Metanephros (tissue), 1 donor: ENCODE results near the gene PCIF1. TPM values are rescaled to one million over a fixed set of nuclear protein-coding genes. Genes with fewer than 3 reads are reported as not detected.

Experiments
- total RNA-seq: library from RNA; depleted of rRNA; stranded (reverse); fragments of >200 nt; gene quantifications from one replicate; pipeline ENCODE4 v1.2.3, GENCODE V29; 2014

The PCIF1 gene
- 33.2 TPM for total RNA-seq

GRCh38 chr20:45934586-45935415 lies at the start of gene PCIF1:
TSS of gene PCIF1 (plus strand) at chr20:45934683. CDS start at chr20:45939000, 4,317 bp downstream.

GRCh38 chr20:45887346-45887715 lies 47.2 kb upstream of the PCIF1 start, which contains the start of gene SPATA25:
TSS of gene SPATA25 (minus strand) at chr20:45887622. CDS start at chr20:45887590, 32 bp downstream.

GRCh38 chr20:45890985-45891983 lies 43.2 kb upstream of the PCIF1 start, which contains the start of the genes CTSA and NEURL2:
TSS of gene CTSA (plus strand) at chr20:45891335. CDS start at chr20:45891569, 234 bp downstream.
TSS of gene NEURL2 (minus strand) at chr20:45891208. CDS start at chr20:45890991, 217 bp downstream.

GRCh38 chr20:45911486-45912343 lies 22.8 kb upstream of the PCIF1 start, which contains the start of gene PLTP:
TSS of gene PLTP (minus strand) at chr20:45912155. CDS start at chr20:45911452, 703 bp downstream.

GRCh38 chr20:45971675-45972499 lies 37.4 kb downstream of the PCIF1 start, which contains the start of gene ZNF335:
TSS of gene ZNF335 (minus strand) at chr20:45972203. CDS start at chr20:45971410, 793 bp downstream.

Other genes starting within 250 kb of the PCIF1 start
- gene WFDC13, start 232.6 kb upstream of the PCIF1 start, total RNA-seq = not detected
- gene WFDC10B, start 229.7 kb upstream of the PCIF1 start, total RNA-seq = not detected
- not detected for gene SPINT4, start 212.3 kb upstream of the PCIF1 start, total RNA-seq
- gene WFDC3, start 142.8 kb upstream of the PCIF1 start, total RNA-seq = 0.99 TPM
- 18.5 TPM for gene DNTTIP1, start 142.7 kb upstream of the PCIF1 start, total RNA-seq
- 22.7 TPM for gene UBE2C, start 122.0 kb upstream of the PCIF1 start, total RNA-seq
- 555 TPM for gene TNNC2, start 107.4 kb upstream of the PCIF1 start, total RNA-seq
- gene SNX21, start 100.9 kb upstream of the PCIF1 start, total RNA-seq = 41.5 TPM
- gene ACOT8, start 77.3 kb upstream of the PCIF1 start, total RNA-seq = 29.6 TPM
- gene ZSWIM3, start 77.1 kb upstream of the PCIF1 start, total RNA-seq = 4.8 TPM
- 8.3 TPM for gene ZSWIM1, start 53.5 kb upstream of the PCIF1 start, total RNA-seq
- 4.7 TPM for gene SPATA25, start 47.1 kb upstream of the PCIF1 start, total RNA-seq
- gene NEURL2, start 43.5 kb upstream of the PCIF1 start, total RNA-seq = 14.6 TPM
- 90.0 TPM for gene CTSA, start 43.3 kb upstream of the PCIF1 start, total RNA-seq
- 95.5 TPM for gene PLTP, start 22.5 kb upstream of the PCIF1 start, total RNA-seq
- gene ZNF335, start 37.5 kb downstream of the PCIF1 start, total RNA-seq = 21.0 TPM
- 8.1 TPM for gene MMP9, start 74.2 kb downstream of the PCIF1 start, total RNA-seq
- not detected for gene SLC12A5, start 94.5 kb downstream of the PCIF1 start, total RNA-seq
- gene NCOA5, start 155.3 kb downstream of the PCIF1 start, total RNA-seq = 22.0 TPM
- gene CD40, start 183.6 kb downstream of the PCIF1 start, total RNA-seq = 3.0 TPM